Fibroblast of skin of left quadriceps (primary cell): Measurements from ENCODE around the gene MCF2L2.
"Not testable (repeated sequence)": the region's sequence is repeated elsewhere in the genome, so short reads cannot be mapped to it uniquely, and the experiment has no call there.

ENCODE experiments used
- DNase-seq, 2 experiments: peaks; one replicate each; pipeline ENCODE4 v3.0.0-alpha.2; 2013; ENCODE audit warnings: low read depth in 2 of 2

The MCF2L2 gene

DNA sequence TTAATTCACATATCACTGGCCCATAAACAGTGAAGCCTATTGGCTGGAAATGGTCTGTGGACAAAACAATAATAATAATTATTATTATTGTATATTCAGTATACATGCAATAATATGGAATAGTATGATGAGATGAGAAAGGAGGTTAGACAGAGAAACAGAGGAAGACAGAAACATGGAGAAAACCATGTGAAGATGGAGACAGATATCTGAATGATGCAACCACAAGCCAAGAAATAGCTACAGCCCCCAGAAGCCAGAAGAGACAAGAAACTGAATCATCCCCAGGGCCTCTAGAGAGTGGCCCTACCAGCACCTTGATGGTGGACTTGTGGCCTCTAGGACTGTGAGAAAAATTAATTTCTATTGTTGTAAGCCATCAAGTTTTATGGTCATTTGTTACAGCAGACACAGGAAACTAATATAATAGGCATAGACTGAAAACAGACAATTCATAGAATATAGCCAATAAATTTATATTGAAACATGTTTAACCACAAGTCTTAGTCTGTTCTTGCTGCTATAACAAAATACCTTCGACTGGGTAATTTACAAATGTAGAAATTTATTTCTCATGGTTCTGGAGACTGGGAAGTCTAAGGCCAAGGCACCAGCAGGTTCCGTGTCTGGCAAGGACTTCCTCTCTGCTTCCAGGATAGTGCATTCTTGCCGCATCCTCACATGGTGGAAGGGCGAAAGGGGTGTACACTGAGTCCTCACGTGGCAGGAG is 31.6 kb downstream of the MCF2L2 start:
- no peak for DNase-seq

DNA sequence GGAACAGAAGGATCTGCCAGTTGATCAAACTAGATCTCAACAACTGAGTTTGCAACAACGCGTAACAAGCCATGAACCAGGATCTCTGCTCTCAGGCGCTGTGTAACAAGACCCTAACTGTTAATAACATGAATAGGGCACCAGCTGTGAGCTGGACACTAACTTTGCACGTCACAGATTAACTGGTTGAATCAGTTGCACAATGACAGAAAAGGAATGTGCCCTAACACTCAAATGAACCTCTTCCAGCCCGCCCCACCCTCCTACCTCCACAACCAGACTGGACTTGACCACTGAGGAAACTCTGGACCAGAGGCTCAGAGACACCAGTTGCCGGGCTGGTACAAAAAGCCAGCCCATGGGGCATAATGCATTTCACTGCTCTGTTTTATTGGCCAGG is 34.3 kb downstream of the MCF2L2 start:
- no peak for DNase-seq

DNA sequence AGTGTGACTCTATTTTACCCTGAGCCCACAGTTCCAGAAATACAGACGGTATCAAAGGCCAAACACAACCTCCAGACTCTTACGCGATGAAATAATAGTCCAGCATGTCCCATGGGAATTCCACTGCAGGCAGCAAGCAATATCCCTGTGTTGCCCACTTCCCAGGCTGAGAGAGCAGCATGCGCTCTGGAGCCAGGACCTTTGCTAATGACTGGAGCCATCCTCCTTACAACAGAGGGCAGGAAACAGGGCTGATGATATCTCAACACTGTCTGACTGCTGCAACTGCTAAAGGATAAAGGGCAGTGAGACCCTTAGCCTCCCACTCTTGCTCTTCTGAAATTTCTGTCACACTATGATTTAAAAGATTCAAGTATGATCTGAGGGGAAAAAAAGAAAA is 34.8 kb downstream of the MCF2L2 start:
- DNase-seq = no peak

DNA sequence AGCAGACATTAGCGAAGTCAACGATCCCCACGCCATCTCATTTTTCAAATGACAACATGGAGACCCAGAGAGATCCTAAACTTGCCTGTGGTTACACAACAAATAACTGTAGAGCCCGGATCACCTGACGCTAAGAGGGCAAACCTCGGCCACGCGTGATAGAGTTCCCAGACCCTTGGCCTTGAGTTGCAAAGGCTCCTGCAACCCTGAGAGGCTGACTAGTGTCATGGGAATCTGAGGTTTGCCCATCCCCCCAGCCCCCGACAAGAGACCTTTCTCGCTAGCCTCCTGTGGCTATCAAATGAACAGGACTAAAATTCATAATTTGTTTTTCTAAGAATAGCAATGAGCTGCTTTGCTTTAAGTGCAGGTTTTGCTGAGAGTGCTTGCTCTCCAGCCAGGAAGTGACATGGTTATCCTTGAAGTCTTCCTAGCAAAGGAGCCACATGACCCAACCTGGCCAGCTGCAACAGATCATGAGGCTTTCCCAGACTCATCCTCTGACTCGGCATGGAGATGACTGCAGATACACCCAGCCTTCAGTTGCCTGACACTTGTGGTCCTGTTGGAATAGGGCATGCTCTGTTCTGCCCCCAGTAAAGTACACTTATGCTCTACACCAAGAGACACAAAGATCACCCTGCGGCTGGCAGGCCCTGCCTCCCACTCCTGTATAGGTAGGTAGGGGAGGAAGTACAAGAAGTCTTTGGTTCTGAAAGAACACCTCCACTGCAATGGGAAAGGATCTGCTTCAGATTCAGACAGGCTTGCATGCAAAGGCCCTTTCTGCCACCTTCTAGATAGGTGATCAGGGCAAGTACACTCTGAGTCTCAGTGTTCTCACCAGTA is 36.0 kb downstream of the MCF2L2 start:
- no peak for DNase-seq

DNA sequence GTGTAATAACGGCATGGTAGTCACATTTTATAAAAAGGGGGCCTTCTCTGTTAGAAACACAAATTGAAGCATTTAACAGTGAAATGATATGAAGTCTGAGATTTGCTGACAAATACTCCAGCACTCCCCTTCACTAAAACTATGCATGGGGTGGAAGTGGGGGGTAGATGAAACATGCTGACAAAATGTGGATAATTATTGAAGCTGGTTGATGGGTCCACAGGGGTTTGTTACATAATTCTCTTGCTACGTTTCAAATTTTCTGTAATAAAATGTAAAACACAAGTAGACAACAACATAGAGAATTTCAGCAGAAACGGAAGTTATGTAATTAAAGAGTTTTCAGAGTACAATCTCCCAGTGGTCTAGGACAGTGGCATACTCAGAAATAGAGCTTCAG is 37.0 kb downstream of the MCF2L2 start:
- no peak for DNase-seq

DNA sequence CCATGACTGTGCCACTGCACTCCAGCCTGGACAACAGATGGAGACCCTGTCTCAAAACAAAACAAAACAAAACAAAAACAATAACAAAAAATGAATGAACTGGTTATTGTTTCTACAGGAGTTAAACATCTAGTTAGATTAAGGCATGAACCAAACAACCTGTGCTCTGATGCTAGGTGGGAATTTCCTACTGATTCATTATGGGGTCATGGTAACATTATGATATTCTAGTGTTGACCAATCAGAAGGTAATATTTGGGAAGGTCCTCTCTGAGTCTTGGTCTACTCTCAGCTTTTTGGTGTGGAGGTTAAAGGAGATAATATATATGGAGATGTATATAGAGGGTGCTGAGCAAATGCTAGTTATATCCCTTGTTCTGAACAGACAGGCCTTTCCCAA is 37.6 kb downstream of the MCF2L2 start:
- no peak for DNase-seq

DNA sequence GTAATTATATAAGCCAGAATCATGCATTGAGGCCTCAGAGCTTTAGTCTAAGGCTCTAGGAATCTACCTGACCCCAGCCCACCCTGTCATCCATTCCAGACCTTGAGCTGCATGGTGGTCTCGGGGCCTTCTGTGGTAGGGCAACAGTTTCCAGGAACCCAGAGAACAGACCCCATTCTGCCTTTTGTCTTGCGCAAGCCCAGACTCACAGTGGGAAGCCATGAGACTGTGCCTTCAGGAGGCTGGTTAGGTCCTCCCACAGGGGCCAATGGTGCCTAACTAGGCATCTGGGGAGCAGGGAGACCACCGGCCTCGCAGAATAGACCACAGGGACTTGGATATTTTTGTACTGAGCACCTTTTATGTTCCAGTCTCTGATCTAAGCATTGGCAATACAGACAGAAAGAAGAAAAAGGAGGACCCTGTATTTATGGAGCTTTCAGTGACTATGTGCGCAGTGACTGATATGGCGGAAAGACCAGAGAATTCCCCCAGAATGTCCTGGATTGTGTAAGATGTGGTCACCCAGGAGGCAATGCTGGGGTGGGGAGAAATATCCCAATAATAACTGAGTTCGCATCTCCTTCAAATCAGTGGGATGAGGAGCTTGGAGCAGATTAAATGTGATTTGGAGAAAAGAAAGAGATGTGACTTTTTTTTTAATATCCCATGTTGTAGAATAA is 40.1 kb downstream of the MCF2L2 start:
- no peak for DNase-seq

DNA sequence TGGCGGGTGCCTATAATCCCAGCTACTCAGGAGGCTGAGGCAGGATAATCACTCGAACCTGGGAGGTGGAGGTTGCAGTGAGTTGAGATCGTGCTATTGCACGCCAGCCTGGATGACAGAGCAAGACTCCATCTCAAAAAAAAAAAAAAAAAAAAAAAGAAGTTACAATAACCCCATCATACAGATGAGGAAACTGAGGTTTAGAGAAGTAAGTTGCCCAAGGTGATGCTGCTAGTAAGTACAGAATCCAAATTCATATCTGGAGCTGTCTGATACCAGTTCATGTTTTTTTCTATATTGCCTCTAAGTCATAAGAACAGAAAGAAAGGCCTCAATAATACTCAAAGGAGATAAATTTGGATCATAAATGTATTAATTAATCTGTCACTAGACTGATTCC is 40.6 kb downstream of the MCF2L2 start:
- no peak for DNase-seq

DNA sequence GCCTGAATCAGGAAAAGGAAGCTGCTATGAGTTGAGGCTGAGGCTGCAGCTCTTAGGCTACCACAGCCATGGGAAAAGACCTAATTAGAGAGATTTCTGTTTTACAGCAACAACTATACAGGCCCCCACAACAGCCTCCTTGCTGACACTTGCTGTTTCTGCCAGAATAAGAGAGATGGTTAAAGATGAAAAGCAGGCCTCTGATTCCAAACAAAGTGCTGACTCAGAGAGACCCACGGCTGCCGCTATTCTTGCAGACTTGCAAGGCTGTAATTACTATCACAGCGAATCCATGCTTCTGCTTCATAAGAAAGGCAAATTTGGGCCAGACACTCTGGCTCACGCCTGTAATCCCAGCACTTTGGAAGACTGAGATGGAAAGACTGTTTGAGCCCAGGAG is 41.8 kb downstream of the MCF2L2 start:
- no peak for DNase-seq

DNA sequence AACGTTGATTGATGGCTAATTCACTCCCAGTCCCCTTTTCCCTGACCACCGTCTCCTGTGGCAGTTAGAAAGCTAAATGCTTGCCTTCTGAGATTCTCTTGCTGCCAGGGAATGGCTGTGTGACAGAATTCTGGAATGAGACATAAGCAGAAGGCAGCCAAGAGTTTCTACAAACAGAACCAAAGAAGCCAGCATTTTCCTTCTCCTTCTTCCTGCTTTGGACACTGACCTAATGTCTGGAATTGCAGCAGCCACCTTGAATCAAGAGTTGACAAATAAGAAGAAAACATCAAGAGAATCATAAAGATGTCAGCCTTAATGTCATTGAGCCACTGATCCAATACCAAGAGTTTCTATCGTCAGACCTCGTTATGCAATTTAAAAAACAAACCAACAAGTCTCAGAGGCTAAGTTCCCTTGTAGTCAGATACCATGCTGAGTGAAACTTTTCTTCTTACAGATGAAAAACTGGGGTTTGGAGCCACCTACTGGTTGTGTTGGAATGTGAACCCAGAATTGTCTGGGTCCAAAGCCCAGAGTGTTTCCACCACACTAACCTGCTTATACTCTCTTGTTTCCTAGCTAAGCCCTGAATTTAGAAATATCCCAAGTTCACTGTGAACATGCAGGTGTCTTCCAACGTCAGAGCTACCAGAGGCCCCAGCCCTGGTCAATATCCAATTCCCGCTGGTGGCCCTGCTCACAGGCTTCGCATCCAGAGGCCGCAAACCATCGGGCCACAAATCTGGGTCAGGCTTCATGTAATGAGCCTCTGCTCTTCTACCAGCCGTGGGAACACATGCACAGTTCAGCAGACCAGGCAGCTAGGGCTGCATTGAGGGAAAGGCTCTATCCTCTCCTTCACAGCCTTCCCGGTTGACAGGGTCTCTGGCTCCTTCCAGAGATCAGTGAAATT is 42.5 kb downstream of the MCF2L2 start:
- DNase-seq = peak; percentile 42

DNA sequence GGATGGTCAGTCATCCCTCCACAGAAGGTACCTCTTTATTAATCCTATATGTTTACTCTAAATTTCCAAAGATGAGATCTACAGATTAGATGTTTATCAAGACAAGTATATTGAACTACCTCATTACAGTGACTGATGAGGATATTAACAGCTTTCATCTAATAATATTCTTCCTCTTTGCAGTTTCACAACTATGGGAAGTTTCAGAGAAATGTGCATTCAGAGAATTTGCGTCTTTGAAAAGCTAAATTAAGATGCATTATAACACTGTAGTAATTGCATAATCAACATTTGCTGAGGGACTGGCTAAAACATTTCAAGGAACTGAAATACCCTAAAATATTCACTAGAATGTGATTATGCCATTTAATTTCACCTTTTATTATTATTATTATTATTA is 46.7 kb downstream of the MCF2L2 start:
- no peak for DNase-seq

DNA sequence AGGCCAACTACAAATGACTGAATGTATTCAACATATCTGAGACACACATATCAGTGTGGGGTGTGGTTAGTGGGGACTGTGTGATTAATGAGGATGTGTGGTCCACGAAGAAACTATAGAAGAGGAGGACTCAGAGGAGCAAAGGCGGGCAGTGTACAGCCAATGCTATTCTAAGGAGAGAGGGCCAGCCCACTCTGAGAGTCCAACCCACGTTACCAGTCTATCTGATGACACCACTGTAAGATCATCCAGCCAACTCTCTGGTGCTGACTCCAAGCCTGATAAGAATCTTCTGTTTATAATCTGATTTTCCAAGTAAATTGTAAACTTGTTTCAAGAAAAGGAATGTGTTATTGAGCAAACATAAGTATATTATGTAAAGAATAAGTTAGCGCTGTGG is 47.2 kb downstream of the MCF2L2 start:
- DNase-seq = no peak

DNA sequence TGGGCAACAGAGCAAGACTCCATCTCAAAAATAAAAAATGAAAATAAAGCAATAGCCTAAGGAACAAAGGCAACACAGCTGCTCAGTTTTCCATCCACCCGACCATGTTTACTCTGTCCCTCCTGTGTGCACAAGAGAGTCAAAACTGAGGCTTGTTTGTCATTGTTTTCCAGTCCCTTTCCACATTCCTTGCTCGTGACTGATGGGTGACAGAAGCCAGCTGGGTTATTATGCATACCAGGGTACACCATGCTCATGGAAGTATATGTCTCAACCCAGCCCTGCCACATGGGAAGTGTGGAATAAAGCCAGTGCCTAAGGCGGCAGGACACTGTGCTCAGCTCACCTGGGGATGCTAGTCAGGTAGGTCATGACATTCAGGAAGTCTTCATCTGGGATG is 49.5 kb downstream of the MCF2L2 start:
- no peak for DNase-seq

DNA sequence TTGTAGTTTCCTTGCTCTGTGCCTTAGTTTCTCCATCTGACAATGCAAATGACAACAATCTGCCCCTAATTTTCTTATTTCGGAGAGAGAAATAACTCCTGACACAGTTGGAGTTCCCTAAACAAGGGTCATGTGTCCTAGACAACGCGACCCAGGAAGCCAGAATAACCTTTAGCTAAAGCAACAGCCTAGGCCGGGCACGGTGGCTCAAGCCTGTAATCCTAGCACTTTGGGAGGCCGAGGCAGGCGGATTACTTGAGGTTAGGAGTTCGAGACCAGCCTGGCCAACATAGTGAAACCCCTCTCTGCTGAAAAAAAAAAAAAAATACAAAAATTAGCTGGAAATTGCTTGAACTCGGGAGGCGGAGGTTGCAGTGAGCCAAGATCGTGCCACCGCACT is 49.9 kb downstream of the MCF2L2 start:
- no peak for DNase-seq

DNA sequence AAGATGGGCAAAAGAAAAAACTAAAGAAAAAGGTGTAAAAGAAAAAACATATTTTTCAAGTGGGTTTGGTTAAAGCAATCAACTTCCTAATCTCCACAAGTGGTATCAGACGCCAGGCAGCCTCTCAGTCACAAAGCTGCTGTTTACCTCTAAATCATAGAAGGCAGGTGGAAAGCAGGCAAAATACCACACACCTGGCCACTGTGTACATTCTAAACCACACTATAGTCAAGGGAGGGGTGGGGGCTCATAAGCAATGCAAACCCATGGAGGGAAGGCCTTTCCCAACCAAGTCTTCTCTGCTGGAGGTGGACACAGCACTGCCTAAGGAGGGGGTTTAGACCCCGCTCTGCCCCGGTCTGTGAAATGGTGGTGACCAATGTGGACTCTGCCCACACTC is 50.4 kb downstream of the MCF2L2 start:
- DNase-seq = no peak

DNA sequence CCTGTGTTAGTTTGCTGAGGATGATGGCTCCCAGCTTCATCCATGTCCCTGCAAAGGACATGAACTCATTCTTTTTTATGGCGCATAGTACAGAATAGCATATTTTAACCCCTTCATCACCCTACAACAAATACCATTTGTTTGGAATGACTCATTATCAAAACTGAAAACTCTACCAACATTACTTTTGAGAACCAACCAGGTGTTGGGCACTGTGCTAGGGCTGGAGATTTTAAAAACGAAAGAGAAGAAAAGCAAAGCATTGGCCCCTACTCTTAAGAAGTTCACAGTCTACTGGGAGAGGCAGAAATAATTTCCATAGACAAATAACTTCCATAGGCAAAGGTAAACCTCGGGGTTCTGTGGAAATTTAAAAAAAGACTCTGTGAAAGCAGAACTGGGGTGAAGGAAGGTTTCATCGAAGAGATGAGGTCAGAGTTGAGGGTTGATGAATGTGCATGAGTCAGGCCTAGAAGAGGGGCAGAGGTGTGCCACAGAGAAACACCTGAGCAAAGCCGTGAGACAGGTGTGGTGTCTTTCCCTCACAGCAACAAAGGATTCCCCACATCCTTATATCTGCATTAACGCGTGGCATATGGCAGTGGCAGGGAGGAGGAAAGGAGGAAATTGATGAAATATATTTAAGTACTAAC is 51.0 kb downstream of the MCF2L2 start:
- no peak for DNase-seq

DNA sequence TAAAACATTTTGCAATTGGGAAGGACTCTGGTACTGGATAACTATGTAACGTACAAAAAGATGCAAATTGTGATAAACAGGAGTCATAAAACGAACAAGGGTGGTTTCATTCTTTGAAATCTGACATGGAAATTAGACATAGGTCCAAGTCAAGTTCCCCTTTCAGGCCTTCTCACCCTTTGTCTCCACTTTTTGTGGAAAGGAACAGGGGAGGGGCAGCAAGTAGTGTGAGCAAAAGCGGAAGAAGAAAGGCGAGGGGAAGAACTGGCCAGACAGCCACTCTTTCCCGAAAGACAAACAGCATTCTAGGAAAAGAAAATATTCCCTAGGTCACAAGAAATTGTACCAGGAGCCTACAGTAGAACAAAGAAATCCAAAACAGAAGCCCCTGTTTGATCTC is 52.6 kb downstream of the MCF2L2 start:
- DNase-seq = no peak

DNA sequence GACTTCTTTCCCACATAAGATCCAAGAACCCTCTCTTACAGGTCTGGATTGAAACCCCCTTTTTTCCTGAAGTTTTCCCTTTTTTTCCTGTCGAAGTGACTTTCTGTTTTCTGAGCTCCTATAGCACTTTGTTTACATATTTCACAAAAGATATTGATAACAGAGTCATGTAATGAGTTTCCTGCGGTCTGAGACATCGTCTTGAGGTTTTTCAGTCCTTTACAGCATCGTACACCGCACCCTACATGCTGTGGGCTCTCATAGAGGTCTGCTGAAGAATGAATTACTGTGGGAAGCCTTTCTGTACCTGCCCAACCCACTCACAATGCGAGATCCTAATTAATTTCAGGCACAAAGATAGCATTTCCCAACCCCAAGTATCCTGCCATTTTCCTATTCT is 53.1 kb downstream of the MCF2L2 start:
- DNase-seq = no peak

DNA sequence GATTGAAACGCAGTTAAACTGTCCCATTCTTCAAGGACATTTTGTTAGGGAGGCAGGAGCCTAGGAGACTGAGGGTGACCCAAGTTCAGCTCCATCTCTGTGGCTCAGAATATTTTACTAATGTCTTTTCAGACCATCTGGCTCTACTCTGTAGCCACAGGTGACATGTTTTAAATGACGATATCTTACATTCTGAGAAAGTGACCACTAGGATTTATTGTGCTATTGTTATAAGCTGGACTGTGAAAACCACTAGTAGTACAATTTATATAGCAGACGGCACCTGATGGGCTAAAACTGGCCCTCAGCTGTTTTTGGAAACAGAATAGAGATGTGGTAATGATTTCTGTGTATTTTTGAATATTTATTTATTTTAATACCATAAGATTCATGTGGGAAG is 55.5 kb downstream of the MCF2L2 start:
- DNase-seq = no peak

DNA sequence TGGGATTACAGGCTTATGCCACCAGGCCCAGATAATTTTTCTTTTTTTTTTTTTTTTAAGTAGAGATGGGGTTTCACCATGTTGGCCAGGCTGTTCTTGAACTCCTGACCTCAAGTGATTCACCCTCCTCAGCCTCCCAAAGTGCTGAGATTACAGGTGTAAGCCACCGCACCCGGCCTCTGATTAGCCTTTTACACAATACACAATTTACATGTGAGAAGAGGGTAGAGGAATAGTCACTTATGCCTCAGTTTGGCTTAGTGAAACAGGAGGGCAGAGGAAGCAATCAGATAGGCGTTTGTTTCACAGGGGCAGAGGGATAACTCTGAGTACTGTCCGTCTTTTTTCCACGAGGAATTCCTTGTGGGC is 56.8 kb downstream of the MCF2L2 start:
- not testable (repeated sequence) for DNase-seq

DNA sequence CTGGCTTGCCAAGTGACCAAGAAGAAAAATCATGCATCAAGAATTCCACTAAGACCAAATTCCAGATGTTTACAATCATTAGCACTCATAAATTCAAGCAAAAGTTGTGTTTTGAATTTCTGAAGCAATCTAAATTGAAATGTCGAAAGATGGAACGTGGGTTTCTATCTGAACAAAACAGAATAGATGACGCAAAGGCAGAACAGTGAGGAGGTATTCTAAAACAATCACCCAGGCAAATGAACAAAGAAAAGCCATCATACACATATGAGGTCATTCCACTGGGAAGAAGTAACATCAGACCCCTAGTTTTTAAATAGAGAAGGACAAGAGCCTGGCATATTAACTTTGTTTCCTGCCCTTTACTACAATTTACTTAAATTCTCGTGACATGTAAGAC is 58.0 kb downstream of the MCF2L2 start:
- no peak for DNase-seq
